ENCODE results near the gene MAP3K20. TPM values are rescaled to one million over a fixed set of nuclear protein-coding genes. Genes with fewer than 3 reads are reported as not detected.

MAP3K20 gene
- total and polyA plus RNA-seq, 2 of the 4 experiments (the other 2 are of a cell fraction) = 27.5 to 84.4 TPM

DNA sequence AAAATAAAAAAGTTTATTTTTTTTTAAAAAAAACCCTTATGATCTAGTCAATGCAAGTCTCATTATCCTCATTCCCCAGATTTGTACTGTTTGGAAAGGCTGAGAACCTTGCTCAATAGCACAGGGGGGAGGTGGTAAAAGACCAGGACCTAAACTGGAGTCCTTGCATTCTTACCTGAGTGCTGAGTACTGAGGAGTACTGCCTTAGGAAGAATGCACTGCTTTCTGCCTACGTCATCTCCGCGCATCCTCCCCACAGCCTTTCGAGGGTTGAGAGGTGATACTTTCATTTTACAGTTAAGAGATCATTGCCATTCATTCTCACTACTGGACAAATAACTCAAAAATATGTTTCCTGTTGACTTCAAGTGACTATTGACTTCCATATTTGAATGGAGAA, 73.8 kb downstream of the MAP3K20 start:
- H4K20me1 ChIP-seq (ENCODE audit: insufficient read depth, low read length) = no peaks in the 10 kb centered on the region
- dilution Hi-C loops (cut with HindIII; ENCODE audit: low sequenced_read_pairs, unreplicated experiment) = no loop called here
- no peak for ATAC-seq (ENCODE audit: low read depth)
- TF ChIP-seq RCOR1 (IDR thresholded peaks at IDR 0.05; ENCODE audit: insufficient replicate concordance, low read length) = no peak
- TF ChIP-seq BHLHE40 (IDR thresholded peaks at IDR 0.05; ENCODE audit: low read depth, low read length) = no peak
- no peak for TF ChIP-seq CHD1 (IDR thresholded peaks at IDR 0.05; ENCODE audit: low read depth, low read length)
- TF ChIP-seq POLR2A (IDR thresholded peaks at IDR 0.05; ENCODE audit: low read depth, low read length) = no peak
- no peak for TF ChIP-seq MAZ (IDR thresholded peaks at IDR 0.05; ENCODE audit: borderline replicate concordance, low read depth, low read length)
- TF ChIP-seq, protein P1, sequence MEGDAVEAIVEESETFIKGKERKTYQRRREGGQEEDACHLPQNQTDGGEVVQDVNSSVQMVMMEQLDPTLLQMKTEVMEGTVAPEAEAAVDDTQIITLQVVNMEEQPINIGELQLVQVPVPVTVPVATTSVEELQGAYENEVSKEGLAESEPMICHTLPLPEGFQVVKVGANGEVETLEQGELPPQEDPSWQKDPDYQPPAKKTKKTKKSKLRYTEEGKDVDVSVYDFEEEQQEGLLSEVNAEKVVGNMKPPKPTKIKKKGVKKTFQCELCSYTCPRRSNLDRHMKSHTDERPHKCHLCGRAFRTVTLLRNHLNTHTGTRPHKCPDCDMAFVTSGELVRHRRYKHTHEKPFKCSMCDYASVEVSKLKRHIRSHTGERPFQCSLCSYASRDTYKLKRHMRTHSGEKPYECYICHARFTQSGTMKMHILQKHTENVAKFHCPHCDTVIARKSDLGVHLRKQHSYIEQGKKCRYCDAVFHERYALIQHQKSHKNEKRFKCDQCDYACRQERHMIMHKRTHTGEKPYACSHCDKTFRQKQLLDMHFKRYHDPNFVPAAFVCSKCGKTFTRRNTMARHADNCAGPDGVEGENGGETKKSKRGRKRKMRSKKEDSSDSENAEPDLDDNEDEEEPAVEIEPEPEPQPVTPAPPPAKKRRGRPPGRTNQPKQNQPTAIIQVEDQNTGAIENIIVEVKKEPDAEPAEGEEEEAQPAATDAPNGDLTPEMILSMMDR (conservative IDR thresholded peaks at IDR 0.05; ENCODE audit: low read depth, low read length) = no peak
- TF ChIP-seq, protein P2, sequence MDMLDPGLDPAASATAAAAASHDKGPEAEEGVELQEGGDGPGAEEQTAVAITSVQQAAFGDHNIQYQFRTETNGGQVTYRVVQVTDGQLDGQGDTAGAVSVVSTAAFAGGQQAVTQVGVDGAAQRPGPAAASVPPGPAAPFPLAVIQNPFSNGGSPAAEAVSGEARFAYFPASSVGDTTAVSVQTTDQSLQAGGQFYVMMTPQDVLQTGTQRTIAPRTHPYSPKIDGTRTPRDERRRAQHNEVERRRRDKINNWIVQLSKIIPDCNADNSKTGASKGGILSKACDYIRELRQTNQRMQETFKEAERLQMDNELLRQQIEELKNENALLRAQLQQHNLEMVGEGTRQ (IDR thresholded peaks at IDR 0.05; ENCODE audit: low read depth, low read length) = no peak
- TF ChIP-seq, protein P3, sequence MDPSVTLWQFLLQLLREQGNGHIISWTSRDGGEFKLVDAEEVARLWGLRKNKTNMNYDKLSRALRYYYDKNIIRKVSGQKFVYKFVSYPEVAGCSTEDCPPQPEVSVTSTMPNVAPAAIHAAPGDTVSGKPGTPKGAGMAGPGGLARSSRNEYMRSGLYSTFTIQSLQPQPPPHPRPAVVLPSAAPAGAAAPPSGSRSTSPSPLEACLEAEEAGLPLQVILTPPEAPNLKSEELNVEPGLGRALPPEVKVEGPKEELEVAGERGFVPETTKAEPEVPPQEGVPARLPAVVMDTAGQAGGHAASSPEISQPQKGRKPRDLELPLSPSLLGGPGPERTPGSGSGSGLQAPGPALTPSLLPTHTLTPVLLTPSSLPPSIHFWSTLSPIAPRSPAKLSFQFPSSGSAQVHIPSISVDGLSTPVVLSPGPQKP (IDR thresholded peaks at IDR 0.05; ENCODE audit: borderline replicate concordance, low read depth, low read length) = no peak
- no peak for TF ChIP-seq RFX5 (IDR thresholded peaks at IDR 0.05; ENCODE audit: low read depth, low read length)
- no peak for TF ChIP-seq MXI1 (IDR thresholded peaks at IDR 0.05; ENCODE audit: borderline replicate concordance, low read depth, low read length)
- TF ChIP-seq CEBPB (IDR thresholded peaks at IDR 0.05; ENCODE audit: low read depth, low read length) = no peak
- no peak for TF ChIP-seq NFE2L2 (IDR thresholded peaks at IDR 0.05; ENCODE audit: low read depth, low read length)
- no peak for TF ChIP-seq FOS (IDR thresholded peaks at IDR 0.05; ENCODE audit: low read depth, low read length)
- H2BK15ac ChIP-seq (ENCODE audit: low read depth, low read length) = peak overlapping the region; percentile 69; the same call in 1 of the 3 replicates
- H2AFZ ChIP-seq (replicated peaks; ENCODE audit: low read length, poor library complexity) = no peak overlapping the region
- peak overlapping the region; percentile 63; the same call in 1 of the 2 replicates for H2BK120ac ChIP-seq (ENCODE audit: low read depth, low read length)
- H4K5ac ChIP-seq (ENCODE audit: low read depth, low read length) = no peak overlapping the region
- POLR2A ChIA-PET (ENCODE audit: unreplicated experiment) = no interaction called here
- peak overlapping the region; percentile 42; the same call in 1 of the 2 replicates for H3K18ac ChIP-seq (ENCODE audit: low read depth, low read length)
- H3K27ac ChIP-seq (ENCODE audit: insufficient read depth, low read length) = 0 out of 2 replicates have a peak overlapping the region, but pooled peaks have one; percentile 20
- intact Hi-C loops (cut with micrococcal nuclease) = loop anchor here (5.0 kb wide), 2 partner anchors 38 to 42 kb away; no protein-coding TSS in a partner anchor
- peaks cover 25% of the 10 kb centered on the region for H3K4me1 ChIP-seq (ENCODE audit: control insufficient read depth, insufficient read depth, low read length)
- no peaks in the 10 kb centered on the region for H3K27me3 ChIP-seq (ENCODE audit: control insufficient read depth, insufficient read depth, low read length)
- H3K9me1 ChIP-seq (ENCODE audit: insufficient read depth, low read length) = peaks cover 7% of the 10 kb centered on the region
- no peaks in the 10 kb centered on the region for H3K9me3 ChIP-seq (ENCODE audit: control insufficient read depth, insufficient read depth, low read length)
- H3K56ac ChIP-seq (ENCODE audit: extremely low read depth, insufficient read depth, low read length) = no peak overlapping the region
- peak overlapping the region; percentile 70 for H3K4ac ChIP-seq (ENCODE audit: low read depth, low read length)
- in situ Hi-C loops (cut with MboI; ENCODE audit: low sequenced_read_pairs) = no loop called here
- no peak overlapping the region for H3K4me3 ChIP-seq (ENCODE audit: insufficient read depth, low read depth, low read length)
- BruUV-seq (replicated peaks) = no TSS peak
- no peak overlapping the region for H2AK5ac ChIP-seq (ENCODE audit: low read depth, low read length)
- no peak overlapping the region for H3K9ac ChIP-seq (ENCODE audit: low read depth, low read length)
- 0 out of 2 replicates have a peak overlapping the region, but pooled peaks have one; percentile 28 for H3K4me2 ChIP-seq (ENCODE audit: low read depth, low read length)
- peak overlapping the region; percentile 77 for H2BK5ac ChIP-seq (ENCODE audit: low read depth, low read length, poor library complexity, severe bottlenecking)
- peak overlapping the region; percentile 70; the same call in 1 of the 2 replicates for H3K14ac ChIP-seq (replicated peaks; ENCODE audit: low read depth, low read length)
- peaks cover 18 to 59% of the 10 kb centered on the region in 2 experiments for H3K79me1 ChIP-seq (ENCODE audit: low read depth in 1 of 2, low read length in 2 of 2)
- peak overlapping the region in 1 of 2 experiments; percentile 19; a peak in 2 of 4 replicates for H4K8ac ChIP-seq (ENCODE audit: low read depth in 2 of 2, low read length in 2 of 2)
- CTCF ChIA-PET = interaction anchor here (0.9 kb wide), 1 partner anchor 35 kb away, joined by 3 read pairs; no protein-coding TSS in a partner anchor
- H4K91ac ChIP-seq (ENCODE audit: insufficient read depth, low read depth, low read length) = peak overlapping the region; percentile 23; the same call in 1 of the 2 replicates
- no peaks in the 10 kb centered on the region; the same call in 1 of the 2 replicates for H3K36me3 ChIP-seq (ENCODE audit: control insufficient read depth, insufficient read depth, low read length)
- peak overlapping the region; percentile 83 for H2BK20ac ChIP-seq (ENCODE audit: low read depth, low read length)
- no peak for DNase-seq
- H3K23ac ChIP-seq (ENCODE audit: low read depth, low read length) = peak overlapping the region; percentile 44; the same call in 1 of the 2 replicates
- WGBS, 2 experiments (ENCODE audit: extremely low coverage in 2 of 2, insufficient read length in 1 of 2) = no CpG with 5 or more reads among the region's 4 CpGs
- H2AK9ac ChIP-seq (replicated peaks; ENCODE audit: low read depth, low read length, poor library complexity) = no peak overlapping the region
